Activated CD4-positive, alpha-beta T cell treated with anti-CD3 and anti-CD28 coated beads, Interleukin-2, Interleukin-4, amounts not matched to agents 100 ng/mL and 50 ng/mL, durations not matched to agents 16 hours and 8 hours (primary cell): ENCODE data around the gene IKZF3.

Experiments used
- DNase-seq: peaks from one replicate; pipeline ENCODE4 v3.0.0-alpha.2; 2020; ENCODE audit warnings: low spot score

Gene IKZF3

DNA sequence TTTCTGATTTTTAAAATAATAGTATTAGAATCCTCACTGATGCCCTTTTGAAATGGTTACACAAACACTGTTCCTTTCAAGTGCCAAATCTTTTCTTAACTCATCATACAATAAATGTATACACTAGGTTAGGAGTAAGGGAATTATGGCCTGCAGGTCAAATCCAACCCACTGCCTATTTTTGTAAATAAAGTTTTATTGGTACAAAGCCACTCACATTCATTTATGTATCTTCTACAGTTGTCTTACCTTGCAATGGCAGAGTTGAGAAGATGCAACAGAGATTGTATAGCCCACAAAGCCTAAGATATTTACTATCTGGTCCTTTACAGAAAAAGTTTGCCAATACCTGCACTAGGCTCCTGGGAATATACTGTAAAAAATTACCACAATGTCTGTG lies 47.8 kb downstream of the IKZF3 start:
- no peak for DNase-seq

GRCh38 chr17:39814497-39814896 lies 49.6 kb downstream of the IKZF3 start:
- no peak for DNase-seq

GRCh38 chr17:39813631-39814030 lies 50.5 kb downstream of the IKZF3 start:
- DNase-seq, result peak; percentile 85

DNA sequence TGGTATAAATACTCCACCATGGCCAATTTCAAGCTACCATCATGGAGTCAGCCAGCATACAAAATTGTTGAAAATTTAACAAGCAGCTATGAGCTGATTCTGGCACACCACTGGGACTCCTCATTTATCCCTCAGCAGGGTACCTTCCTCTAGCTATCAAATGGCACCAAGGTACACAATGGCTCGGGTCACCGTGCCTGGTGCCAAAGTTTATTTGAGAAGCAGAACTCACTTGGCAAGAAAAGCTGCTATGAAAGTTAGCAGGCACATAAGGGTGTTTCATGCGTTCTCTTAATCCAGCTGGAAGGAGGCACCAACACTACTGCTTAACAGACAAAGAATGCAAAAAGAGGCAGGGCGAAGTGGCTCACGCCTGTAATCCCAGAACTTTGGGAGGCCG lies 51.6 kb downstream of the IKZF3 start:
- DNase-seq, result no peak

- DNase-seq, result no peak
These were observed 53.0 kb downstream of the IKZF3 start for GRCh38 chr17:39810939-39811728.

- DNase-seq, result no peak
These were observed 54.9 kb downstream of the IKZF3 start for GRCh38 chr17:39809221-39809620.

DNA sequence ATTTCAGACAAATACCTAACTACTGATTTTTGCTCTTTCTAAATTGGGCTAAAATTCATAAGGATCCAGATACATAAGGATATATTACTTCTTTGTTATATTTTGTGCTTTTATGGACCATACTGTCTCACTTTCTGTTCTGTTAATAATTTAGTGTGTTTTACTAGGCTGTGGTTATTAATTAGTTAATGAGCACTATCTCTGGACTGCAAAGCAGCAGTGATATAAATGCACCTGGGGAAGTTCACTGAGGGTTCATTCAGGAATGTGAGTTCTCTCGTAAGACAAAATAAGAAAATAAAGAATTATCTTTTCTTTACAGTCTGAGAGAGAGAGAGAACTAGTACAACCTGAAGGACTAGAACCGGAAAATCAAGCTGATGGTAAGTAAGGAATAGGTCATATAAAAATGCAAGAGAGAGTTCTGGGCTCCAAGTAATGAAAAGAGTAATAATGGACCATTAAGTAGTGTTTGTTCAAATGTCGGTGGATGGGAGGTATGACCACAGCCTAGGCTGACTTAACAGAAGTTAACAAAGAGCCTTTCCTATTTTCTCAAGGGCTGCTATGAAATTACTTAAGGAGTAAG lies 55.6 kb downstream of the IKZF3 start:
- no peak for DNase-seq

DNA sequence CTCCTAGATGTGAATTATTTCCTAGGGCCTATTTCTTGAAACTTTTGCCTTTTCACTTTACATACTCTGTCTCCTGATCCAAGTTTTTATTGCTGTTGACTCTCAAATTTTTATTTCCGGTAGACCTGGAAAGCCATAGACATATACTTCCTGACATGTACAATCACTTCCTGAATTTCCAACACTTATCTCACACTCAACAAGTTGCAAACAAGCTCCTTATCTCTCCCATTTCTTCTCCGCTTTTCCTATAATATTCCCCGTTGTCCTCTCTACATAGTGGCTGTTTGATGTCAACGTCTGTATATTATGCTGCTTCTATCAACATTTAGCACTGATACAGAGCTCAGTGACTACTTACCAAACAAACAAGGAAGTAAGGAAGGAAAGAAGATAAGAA lies 59.3 kb downstream of the IKZF3 start:
- no peak for DNase-seq

DNA sequence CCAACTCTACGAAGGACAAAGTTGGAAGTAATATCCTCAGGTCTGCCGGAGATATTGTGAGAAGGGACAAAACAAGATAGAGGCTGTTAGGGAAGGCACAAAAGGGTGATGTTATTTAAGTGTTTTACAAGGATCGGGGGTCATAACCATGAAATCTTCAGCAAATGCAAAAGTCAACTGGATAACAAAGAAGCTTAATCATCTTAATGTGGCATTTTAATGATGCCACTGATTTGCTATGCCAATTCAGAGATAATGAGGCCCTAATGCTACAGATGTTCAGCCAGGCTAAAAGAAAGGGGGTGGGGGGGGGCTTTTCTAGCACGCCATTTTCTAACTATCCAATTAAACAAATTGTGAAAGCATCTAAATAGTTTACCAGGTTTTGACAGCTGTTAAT lies 63.1 kb downstream of the IKZF3 start:
- no peak for DNase-seq

GRCh38 chr17:39800540-39800939 lies 63.6 kb downstream of the IKZF3 start:
- peak; percentile 74 for DNase-seq

- no peak for DNase-seq
These were observed 64.7 kb downstream of the IKZF3 start for GRCh38 chr17:39799395-39799794.

DNA sequence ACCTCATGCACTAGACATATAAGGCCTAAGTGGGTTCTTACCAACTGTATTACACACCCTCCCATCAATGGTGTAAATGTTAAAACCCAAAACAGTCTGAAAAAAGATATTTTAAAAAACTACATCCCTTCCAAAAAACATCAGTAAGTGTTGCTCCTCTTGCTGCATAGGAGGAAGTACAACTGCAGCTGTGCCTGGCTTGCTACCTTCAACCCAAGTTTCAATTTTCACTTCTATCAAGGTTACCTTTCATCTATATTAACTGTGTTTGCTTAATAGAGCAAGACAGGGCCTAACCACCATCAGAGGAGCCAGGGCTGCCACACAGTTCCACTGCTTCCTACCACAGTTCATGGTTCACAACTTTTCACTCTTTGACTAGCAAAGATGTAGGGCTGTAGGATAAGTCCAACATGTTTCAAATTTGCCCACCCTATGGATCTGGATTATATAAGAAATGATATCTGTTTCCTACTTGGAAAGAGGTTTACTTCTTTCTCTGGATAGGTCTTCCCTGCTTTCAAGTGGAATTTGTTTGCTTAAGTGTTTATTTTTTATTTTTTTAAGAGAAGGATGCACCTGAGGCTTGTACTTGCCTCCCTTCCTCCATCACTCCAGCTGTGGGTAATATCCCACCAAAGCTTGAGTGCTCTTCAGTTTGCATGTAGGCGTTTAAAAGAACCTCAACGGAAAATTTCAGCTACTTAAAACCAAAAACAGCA lies 69.7 kb downstream of the IKZF3 start:
- DNase-seq, result no peak

DNA sequence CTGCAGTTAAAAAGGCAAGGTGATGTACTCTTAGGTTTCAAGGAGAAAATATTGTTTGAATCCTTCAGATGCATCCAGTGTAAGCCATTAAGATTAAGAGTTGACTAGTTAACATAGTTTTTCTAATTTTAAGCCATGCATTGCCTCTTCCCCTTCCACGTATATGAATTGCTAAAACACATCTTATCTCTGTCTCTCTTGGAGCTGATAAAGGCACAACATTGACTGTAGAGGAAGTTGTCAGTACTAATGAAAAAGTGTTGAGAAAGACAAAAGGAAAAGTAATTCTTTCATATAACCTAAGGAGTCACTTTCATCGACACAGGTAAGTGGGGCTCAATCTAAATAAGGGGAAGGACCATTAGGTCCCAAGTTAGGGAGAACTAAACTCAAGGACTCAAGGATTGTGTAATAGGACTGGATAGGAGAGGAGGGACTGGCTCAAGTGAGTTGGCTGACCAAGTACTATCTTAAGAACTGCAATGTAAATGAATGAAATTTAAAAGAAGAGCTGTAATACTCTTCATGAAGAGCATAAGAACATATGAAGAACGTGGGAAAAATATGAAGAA lies 70.7 kb downstream of the IKZF3 start:
- no peak for DNase-seq

DNA sequence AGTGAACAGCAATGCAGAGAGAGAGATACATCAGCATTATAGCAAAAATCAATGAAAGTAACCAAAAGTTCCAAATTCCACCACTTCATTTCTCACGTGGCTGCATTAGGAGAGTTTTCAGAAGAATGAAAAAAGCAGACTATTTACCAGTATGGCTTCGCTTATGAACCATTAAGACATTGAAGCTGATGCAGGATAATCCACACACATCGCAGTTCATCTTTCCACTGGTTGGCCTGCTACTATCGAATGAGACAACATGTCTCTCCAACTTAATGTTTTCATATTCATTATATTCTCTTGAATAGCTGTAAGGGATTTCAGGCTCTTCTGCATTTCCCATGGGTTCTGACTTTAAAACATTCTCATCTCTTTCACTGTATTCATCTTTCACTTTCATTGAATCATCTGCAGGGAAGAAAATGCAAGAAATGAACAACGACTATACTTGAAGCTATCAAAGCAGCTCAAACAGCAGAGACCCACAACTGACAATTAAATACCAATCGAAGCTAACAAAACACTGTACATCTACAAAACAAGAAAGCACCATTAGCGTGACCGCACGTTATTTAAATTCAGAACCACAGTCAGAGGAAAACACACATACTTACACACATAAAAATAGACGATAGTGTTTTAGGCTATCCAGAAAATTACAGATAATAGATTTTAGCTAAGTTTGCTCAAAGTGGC lies 71.4 kb downstream of the IKZF3 start:
- no peak for DNase-seq

DNA sequence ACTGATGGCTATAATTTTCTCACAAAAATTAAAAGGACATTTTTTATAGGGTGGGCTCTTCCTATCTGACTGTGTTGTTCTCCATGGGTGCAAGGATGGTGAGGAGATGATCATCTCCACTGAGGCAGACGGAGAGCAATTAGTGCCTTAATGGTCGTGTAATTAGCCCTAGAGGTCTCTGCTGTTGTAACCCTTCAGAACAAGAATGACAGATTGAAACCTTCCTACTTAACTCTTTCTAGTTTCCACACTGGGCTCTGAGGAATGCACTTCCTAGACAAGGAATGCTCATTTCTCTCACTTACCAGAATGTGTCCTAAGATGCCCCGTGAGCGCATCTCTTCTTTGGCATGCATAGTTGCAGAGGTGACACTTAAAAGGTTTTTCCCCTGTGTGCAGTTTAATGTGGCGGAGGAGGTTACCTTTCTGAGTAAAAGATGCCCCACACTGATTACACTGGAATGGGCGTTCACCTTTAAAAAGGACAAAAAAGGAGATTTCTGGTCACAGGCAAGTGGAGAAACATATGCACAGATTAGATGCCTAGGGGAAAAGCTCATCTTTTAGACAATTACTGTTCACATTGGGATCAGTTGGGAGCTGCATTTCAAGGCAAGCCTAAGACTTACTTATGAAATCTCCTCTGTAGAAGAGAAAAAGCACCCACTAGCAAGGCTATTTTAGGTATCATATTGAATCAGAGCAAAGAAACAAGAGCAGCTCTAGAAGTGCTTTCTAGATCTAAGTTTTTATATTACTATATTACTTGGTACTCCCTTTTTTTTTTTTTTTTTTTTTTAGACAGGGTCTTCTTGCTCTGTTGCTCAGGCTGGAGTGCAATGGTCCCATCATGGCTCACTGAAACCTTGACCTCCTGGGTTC lies 72.8 kb downstream of the IKZF3 start:
- DNase-seq, result peak; percentile 77

- no peak for DNase-seq
These were observed 76.2 kb downstream of the IKZF3 start for GRCh38 chr17:39787743-39788484.

DNA sequence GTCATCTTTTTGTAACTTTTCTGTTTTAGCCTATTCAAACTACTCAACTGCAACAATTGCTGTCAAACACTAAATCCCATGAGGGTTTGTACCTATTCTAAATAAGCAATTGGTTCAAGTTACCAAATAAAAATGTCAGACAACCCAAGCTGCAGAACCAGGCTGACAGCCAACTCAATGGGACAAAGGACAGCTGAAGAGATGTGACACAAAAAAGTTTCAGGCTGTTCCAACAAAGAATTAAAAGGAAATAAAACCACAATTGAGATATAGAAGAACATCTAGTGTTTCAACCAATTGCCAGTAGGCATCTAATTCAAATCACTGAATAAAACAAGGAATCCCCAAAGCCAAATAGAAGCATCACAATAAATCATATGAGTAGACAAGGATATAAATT lies 77.1 kb downstream of the IKZF3 start:
- no peak for DNase-seq

DNA sequence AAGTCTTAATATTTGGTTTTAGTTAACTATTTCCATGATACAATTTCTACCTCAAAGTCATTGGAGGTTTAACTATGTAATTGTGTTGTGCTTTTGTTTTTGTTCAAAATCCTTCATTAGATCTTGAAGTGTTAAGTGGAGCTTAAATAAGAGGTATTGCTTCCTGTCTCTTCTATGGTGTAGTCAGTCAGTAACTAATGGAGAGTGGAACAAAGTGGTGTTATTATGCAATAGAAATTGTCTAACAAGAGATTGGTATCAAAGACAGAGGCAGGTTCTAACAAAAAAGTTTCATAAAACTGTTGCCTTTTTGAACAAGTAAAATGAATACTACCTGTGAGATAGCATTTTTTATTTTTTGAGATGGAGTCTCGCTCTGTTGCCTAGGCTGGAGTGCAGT lies 81.1 kb downstream of the IKZF3 start:
- DNase-seq, result no peak

GRCh38 chr17:39782481-39782880 lies 81.6 kb downstream of the IKZF3 start:
- DNase-seq, result no peak

DNA sequence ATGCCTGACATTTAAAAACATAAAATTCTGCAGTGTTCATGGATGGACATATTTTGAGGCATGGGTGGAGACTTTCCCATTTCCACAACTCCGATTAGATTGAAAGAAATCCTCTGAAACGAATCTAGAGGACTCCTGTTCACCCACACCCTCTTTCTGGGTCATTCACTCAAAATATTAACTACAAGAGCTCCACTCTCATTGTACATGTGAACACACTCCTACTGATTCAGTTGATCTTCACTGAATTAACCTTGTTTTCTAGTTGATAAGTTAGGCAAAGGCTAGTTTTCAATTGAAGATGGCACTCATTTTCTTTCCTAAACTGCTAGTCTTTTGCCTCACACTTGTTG lies 82.3 kb downstream of the IKZF3 start:
- DNase-seq, result no peak
